ENCODE measurements around the gene MAP3K9.

DNA sequence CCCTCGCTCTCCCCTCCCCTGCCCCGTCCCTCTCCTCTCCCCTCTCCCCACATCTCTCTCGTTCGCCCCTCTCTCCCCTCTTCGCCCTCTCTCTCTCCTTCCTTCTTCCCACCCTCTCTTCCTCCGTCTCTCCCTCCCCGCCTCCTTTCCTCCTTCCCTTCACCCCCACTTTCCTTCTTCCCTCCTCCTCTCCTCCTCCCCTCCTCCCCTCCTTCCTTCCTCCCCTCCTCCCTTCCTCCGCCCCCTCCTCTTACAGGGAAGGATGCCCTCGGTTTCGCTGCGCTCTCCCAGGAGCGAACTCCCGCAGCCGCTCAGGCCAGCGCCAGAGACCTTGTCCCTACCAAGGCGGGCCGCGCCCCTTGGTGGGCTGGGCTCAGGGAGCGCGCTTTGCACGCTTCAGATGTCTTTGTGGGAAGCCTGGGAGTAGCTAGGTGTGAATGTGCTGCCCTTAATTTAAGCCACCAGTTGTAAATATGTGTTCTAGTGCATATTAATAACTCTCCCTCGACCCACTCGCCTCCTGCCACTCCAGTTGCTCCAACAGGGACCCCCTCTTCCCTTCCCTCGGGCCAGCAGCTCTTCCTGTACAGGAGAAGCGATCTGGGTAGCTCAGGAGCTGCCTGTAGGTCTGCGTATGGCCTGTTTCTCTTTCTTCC is 13.3 kb upstream of the MAP3K9 start:
- no peak for TF ChIP-seq POLR2A (IDR thresholded peaks at IDR 0.05)
- TF ChIP-seq, protein P1, sequence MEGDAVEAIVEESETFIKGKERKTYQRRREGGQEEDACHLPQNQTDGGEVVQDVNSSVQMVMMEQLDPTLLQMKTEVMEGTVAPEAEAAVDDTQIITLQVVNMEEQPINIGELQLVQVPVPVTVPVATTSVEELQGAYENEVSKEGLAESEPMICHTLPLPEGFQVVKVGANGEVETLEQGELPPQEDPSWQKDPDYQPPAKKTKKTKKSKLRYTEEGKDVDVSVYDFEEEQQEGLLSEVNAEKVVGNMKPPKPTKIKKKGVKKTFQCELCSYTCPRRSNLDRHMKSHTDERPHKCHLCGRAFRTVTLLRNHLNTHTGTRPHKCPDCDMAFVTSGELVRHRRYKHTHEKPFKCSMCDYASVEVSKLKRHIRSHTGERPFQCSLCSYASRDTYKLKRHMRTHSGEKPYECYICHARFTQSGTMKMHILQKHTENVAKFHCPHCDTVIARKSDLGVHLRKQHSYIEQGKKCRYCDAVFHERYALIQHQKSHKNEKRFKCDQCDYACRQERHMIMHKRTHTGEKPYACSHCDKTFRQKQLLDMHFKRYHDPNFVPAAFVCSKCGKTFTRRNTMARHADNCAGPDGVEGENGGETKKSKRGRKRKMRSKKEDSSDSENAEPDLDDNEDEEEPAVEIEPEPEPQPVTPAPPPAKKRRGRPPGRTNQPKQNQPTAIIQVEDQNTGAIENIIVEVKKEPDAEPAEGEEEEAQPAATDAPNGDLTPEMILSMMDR (IDR thresholded peaks at IDR 0.05), result no peak

Measured in lower leg skin (tissue), 3 donors.